Fibroblast of pulmonary artery (primary cell): ENCODE data around the gene SSMEM1.

Experiments used
- DNase-seq: peaks from one replicate; pipeline ENCODE4 v3.0.0-alpha.2; 2010; ENCODE audit warnings: low read depth
- H3K4me3 ChIP-seq: replicated peaks from 2 replicates; pipeline ENCODE4 v1.5.1; 2011; ENCODE audit warnings: low read depth, mild to moderate bottlenecking, control low read depth, low read length, moderate library complexity
- TF ChIP-seq, protein P1 (sequence below): IDR thresholded peaks from 2 replicates; pipeline ENCODE4 v1.5.1; 2011; ENCODE audit warnings: mild to moderate bottlenecking, control low read depth, low read length, inconsistent platforms; ENCODE audit errors: missing control alignments

Gene SSMEM1

DNA sequence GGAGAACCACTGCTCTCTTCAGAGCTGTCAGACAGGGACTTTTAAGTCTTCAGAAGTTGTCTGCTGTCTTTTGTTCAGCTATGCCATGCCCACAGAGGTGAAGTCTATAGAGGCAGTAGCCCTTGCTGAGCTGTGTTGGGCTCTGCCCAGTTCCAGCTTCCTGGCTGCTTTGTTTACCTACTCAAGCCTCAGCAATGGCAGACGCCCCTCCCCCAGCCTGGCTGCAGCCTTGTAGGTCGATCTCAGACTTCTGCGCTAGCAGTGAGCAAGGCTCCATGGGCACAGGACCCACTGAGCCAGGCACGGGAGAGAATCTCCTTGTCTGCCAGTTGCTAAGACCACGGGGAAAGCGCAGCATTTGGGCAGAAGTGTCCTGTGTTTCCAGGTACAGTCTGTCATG, 46.9 kb downstream of the SSMEM1 start:
- DNase-seq = no peak
- TF ChIP-seq, protein P1, sequence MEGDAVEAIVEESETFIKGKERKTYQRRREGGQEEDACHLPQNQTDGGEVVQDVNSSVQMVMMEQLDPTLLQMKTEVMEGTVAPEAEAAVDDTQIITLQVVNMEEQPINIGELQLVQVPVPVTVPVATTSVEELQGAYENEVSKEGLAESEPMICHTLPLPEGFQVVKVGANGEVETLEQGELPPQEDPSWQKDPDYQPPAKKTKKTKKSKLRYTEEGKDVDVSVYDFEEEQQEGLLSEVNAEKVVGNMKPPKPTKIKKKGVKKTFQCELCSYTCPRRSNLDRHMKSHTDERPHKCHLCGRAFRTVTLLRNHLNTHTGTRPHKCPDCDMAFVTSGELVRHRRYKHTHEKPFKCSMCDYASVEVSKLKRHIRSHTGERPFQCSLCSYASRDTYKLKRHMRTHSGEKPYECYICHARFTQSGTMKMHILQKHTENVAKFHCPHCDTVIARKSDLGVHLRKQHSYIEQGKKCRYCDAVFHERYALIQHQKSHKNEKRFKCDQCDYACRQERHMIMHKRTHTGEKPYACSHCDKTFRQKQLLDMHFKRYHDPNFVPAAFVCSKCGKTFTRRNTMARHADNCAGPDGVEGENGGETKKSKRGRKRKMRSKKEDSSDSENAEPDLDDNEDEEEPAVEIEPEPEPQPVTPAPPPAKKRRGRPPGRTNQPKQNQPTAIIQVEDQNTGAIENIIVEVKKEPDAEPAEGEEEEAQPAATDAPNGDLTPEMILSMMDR = no peak
- H3K4me3 ChIP-seq = no peak overlapping the region

DNA sequence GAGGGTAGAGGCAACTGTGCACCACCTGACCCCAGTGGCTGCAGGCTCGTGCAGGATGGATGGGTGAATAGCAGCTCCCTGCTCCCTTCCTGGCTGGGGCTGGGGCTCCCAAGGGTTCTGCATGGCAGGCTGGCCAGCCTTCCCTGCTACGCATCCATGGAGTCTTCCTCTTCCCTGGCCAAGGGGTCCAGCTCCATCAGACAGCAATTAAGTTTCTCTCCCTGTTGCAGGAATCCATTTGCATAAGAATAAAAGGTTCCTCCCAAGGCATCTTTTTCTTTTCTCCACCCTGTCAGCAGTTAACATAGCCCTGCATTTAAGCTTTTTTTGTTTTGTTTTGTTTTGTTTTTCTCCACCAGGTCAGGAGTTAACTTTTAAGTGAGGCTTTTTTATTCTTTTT, 49.0 kb downstream of the SSMEM1 start:
- no peak overlapping the region for H3K4me3 ChIP-seq
- TF ChIP-seq, protein P1 = no peak
- no peak for DNase-seq

- TF ChIP-seq, protein P1 = no peak
- no peak for DNase-seq
Measured at GRCh38 chr7:130258494-130259078, 50.9 kb downstream of the SSMEM1 start.

DNA sequence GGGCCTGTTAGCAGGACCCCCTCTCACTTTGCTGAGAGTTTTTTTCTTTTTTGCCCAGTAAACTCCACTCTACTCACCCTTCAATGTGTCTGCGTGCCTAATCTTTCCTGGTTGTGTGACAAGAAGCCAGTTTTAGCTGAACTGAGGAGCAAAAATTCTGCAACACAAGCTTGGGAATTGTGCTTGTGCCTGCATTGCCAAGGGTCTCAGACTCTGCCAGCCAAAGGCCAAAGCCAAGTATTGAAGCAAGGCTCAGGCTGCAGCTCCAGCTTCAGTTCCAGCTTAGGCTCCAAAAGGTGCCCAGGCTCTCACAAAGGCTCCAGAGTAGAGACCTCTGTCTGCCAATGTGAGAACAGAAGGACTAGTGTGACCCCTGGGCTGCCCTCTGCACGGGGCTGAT, 54.8 kb downstream of the SSMEM1 start:
- TF ChIP-seq, protein P1 = no peak
- no peak overlapping the region for H3K4me3 ChIP-seq
- DNase-seq = no peak

More at GRCh38 chr7:130258494-130259078, 50.9 kb downstream of the SSMEM1 start:
- no peak overlapping the region for H3K4me3 ChIP-seq

DNA sequence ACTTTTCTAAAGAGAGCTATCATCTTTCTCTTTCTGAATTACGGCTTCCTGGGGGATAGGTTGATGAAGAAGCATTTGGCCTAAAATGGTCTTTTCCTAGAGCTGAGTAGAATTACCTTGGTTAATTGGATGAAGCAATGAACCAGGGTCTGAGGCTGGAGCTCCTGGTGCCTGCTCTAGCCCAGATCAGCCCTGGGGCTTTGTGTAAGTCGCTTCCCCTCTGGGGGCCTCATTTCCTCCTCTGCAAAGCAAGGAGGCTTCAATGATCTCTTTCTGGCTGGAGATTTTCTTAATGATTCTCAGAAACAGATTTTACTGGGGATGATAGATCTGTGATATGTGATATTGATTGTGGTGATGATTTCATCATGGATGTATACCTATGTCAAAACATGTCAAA, 55.5 kb downstream of the SSMEM1 start:
- DNase-seq = no peak
- no peak overlapping the region for H3K4me3 ChIP-seq
- TF ChIP-seq, protein P1 = no peak
